ENCODE data around the gene NEMP1.

The NEMP1 gene

DNA sequence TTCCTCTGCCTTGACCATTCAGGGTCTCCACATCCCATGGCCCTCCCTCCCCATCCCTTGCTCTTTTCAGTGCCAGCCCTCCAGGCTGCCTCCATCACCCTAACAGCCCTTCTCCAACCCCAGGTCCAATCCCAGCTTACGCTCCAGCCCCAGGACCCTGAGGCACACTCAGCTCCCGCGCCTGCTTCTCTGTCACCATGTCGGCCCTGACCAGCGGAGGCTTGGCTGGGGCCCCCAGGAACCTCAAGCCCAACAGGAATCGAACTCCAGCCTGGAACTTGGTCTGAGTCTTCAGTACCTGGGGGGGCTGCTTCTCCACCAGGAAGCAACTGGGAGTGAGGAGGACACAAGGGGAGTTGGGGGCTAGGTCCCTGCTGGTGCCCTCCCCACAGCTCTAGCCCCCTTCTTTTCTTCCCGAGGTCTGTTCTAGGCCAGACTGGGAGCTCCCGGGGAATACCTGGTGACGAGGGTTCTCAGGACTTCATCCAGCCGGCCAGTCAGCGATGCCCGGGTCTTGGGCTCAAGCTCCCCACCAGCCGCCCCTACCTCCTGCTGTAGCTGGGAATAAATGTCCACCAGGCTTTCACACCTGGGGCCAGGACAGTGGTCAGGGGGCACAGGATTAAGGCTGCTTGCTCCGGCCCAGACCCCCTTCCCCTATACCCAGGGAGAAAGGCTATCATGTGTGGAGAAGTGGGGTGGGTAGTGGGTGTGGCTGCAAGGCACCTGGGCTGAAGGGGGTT is 26.6 kb upstream of the NEMP1 start:
- DNase-seq (ENCODE audit: low read depth), result no peak
- TF ChIP-seq CTCF (conservative IDR thresholded peaks at IDR 0.05; ENCODE audit: low read depth, low read length), result no peak
- H3K4me3 ChIP-seq (ENCODE audit: low read length), result no peak overlapping the region

- TF ChIP-seq CTCF (conservative IDR thresholded peaks at IDR 0.05; ENCODE audit: low read depth, low read length), result no peak
- no peak for DNase-seq (ENCODE audit: low read depth)
- no peak overlapping the region for H3K4me3 ChIP-seq (ENCODE audit: low read length)
These were observed 25.8 kb upstream of the NEMP1 start for GRCh38 chr12:57104292-57104910.

DNA sequence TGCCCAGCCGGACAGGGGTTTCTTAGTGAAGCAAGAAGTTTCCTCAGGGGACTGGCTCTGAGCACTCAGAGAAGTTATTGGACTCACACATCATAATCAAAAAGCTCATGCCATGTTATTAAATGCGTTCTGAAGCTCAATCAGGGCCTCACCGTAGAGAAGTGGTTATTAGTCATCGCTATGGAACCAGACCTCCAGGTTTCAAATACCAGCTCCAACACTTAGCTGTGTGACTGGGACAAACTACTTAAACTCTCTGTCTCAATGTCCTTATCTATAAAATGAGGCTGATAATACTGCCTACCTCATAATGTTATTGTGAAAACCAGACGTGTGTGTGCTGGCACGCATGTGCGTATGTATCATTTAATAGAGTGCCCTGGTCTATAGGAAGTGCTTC is 25.3 kb upstream of the NEMP1 start:
- TF ChIP-seq CTCF (conservative IDR thresholded peaks at IDR 0.05; ENCODE audit: low read depth, low read length), result no peak
- no peak for DNase-seq (ENCODE audit: low read depth)
- H3K4me3 ChIP-seq (ENCODE audit: low read length), result no peak overlapping the region

- no peak overlapping the region for H3K4me3 ChIP-seq (ENCODE audit: low read length)
- no peak for DNase-seq (ENCODE audit: low read depth)
- no peak for TF ChIP-seq CTCF (conservative IDR thresholded peaks at IDR 0.05; ENCODE audit: low read depth, low read length)
These were observed 23.5 kb upstream of the NEMP1 start for GRCh38 chr12:57101892-57102695.

- no peak for DNase-seq (ENCODE audit: low read depth)
- TF ChIP-seq CTCF (conservative IDR thresholded peaks at IDR 0.05; ENCODE audit: low read depth, low read length), result no peak
These were observed 21.2 kb upstream of the NEMP1 start for GRCh38 chr12:57099766-57100165.

DNA sequence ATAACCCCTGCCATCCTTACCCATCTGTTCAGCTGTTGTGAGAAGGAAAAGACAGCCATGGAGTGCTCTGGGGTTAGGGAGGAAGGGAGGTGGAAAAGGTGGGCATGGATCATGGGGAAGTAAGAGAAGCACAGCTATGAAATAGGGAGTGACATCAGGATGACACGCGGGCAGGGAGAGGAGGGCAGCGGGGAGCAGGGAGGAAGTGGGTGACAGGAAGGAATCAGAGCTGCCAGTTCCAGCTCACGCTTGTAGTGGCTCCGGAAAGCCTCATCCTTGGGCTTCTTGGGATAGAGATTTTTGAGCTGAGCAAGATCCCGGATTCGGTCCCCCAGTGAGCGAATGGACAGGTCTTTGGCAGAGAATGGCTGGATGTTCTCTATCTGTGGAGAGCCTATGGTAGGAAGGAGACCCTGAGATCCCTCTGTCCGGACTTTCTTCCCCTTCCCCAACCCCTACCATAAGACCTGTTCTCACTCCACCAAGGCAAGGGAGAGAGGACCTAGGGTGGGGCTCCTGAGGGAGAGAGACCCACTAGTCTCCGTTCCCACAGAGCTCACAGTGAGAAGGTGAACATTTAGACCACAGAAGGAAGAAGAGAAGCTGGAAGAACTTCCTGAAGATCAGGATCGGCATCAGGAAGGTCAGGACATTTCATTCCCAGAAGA is 20.6 kb upstream of the NEMP1 start:
- no peak for TF ChIP-seq CTCF (conservative IDR thresholded peaks at IDR 0.05; ENCODE audit: low read depth, low read length)
- no peak overlapping the region for H3K4me3 ChIP-seq (ENCODE audit: low read length)
- DNase-seq (ENCODE audit: low read depth), result no peak

More at GRCh38 chr12:57099766-57100165, 21.2 kb upstream of the NEMP1 start:
- no peak overlapping the region for H3K4me3 ChIP-seq (ENCODE audit: low read length)

Measured in retinal pigment epithelial cell (primary cell).